PFSK-1 (cell line): ENCODE data around the gene HS3ST3B1.

Source experiments
- FOXP2 ChIP-seq: optimal IDR thresholded peaks from 2 replicates; pipeline ENCODE3; 2011; ENCODE audit warnings: borderline replicate concordance, control low read depth, inconsistent platforms; ENCODE audit not compliant: insufficient read depth; ENCODE audit errors: extremely low read length, extremely low read depth
- POLR2AphosphoS5 ChIP-seq: IDR thresholded peaks from 2 replicates; pipeline ENCODE4 v1.6.1; 2012; ENCODE audit warnings: low read depth, mild to moderate bottlenecking, control low read depth, low read length, moderate library complexity
- SIN3A ChIP-seq: IDR thresholded peaks from 2 replicates; pipeline ENCODE4 v1.6.1; 2012; ENCODE audit warnings: mild to moderate bottlenecking, low read length, moderate library complexity, borderline replicate concordance; ENCODE audit not compliant: insufficient read depth
- TAF1 ChIP-seq: IDR thresholded peaks from 2 replicates; pipeline ENCODE4 v1.6.1; 2012; ENCODE audit warnings: low read length, control low read depth, borderline replicate concordance; ENCODE audit not compliant: insufficient read depth
- TF ChIP-seq, protein P1 (sequence below), 2 experiments: IDR thresholded peaks; 2 replicates each; pipeline versions ENCODE4 v1.6.1 to v1.8.0; 2011 to 2012; ENCODE audit warnings: low read depth in 2 of 2, low read length in 2 of 2, control low read depth in 1 of 2, inconsistent platforms in 1 of 2, mild to moderate bottlenecking in 1 of 2, moderate library complexity in 1 of 2; ENCODE audit not compliant: insufficient read depth in 1 of 2

HS3ST3B1 gene

DNA sequence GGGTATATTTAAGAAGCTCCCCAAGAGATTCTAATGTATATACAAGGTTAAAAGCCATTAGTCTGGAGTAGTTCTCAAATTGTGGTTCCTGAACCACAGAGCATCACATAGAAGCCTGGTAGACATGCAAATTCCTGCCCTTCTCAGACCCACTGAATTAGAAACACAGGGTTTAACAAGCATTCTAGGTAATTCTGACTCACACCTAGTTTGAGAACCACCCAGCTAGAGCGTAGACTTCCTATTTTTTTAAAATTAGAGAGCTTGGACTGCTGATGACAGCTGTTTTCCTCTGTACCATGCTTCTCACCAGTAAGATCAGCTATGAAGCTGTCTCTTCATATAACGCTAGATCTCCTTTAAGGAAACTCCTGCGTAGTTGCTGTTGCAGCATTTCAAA lies 50.6 kb downstream of the HS3ST3B1 start:
- TF ChIP-seq POLR2AphosphoS5 = no peak
- no peak for TF ChIP-seq FOXP2

DNA sequence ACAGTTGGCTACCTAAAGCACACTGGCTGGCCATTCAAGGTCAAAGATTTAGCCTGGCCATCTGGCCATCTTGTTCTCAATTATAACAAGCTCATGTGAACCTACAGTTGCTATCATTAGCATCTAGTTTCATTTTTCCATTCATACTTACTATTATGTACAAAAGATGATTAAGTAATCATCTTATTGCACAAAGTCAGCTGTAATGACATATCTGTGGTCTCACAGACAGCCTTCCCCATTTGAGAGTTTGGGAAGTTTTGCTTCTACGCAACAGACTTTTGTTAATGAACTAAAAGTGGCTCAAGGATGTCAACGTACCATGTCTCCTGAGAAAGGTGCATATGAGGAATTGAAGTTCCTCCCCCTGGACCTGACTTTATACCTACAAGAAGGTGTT lies 51.3 kb downstream of the HS3ST3B1 start:
- TF ChIP-seq SIN3A (no peak), FOXP2 (no peak), POLR2AphosphoS5 (no peak)
- TF ChIP-seq, protein P1, sequence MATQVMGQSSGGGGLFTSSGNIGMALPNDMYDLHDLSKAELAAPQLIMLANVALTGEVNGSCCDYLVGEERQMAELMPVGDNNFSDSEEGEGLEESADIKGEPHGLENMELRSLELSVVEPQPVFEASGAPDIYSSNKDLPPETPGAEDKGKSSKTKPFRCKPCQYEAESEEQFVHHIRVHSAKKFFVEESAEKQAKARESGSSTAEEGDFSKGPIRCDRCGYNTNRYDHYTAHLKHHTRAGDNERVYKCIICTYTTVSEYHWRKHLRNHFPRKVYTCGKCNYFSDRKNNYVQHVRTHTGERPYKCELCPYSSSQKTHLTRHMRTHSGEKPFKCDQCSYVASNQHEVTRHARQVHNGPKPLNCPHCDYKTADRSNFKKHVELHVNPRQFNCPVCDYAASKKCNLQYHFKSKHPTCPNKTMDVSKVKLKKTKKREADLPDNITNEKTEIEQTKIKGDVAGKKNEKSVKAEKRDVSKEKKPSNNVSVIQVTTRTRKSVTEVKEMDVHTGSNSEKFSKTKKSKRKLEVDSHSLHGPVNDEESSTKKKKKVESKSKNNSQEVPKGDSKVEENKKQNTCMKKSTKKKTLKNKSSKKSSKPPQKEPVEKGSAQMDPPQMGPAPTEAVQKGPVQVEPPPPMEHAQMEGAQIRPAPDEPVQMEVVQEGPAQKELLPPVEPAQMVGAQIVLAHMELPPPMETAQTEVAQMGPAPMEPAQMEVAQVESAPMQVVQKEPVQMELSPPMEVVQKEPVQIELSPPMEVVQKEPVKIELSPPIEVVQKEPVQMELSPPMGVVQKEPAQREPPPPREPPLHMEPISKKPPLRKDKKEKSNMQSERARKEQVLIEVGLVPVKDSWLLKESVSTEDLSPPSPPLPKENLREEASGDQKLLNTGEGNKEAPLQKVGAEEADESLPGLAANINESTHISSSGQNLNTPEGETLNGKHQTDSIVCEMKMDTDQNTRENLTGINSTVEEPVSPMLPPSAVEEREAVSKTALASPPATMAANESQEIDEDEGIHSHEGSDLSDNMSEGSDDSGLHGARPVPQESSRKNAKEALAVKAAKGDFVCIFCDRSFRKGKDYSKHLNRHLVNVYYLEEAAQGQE (IDR thresholded peaks at IDR 0.05; ENCODE audit: insufficient read depth in 1 of 2, low read depth in 2 of 2, low read length in 2 of 2) = no peak

DNA sequence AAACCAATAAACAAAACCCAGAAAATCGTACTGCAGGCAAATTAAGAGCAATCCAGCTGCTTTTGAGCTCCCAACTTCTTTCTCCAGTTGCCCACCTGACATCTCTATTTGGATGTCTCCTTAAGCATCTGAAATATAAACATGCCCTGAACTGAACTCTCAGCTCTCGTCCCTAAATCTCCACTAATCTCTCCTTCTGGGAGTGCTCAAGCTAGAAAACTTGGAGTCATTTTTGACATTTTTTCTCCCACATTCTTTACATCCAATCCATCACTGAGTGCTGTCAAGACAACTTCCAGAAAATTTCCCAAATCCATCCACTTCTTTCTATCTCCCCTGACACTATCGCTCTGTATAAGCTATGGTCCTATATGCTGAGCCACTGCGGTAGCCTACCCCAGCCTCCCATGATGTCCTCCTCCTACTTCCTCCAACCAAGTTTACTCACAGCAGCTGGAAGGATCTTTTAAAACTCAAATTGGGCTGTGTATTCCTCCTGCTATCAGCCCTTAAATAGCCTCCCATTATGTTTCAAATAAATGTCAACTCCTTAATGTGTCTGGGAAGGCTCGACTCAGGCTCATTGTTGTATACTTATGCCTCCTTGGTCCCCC lies 53.1 kb downstream of the HS3ST3B1 start:
- TF ChIP-seq FOXP2 = no peak
- TF ChIP-seq SIN3A = no peak
- no peak for TF ChIP-seq TAF1
- TF ChIP-seq, protein P1 (IDR thresholded peaks at IDR 0.05; ENCODE audit: insufficient read depth in 1 of 2, low read depth in 2 of 2, low read length in 2 of 2) = no peak
- no peak for TF ChIP-seq POLR2AphosphoS5

DNA sequence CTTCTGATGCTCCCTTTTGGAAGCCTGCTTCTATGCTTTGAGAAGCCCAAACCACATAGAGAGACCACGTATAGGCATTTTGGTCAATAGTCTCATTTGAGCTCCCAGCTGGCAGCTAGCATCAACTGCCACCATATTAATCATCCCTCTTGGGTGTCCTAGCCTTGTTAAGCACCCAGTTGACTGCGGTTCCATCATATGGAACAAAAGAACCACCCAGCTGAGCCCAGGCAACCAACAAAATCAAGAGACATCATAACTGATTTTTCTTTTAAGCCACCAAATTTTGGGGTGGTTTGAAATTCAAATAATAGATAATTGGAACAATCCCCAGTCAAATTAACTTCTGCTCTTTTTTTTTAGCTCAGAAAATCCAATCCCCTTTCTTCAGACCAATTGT lies 53.9 kb downstream of the HS3ST3B1 start:
- TF ChIP-seq, protein P1 (IDR thresholded peaks at IDR 0.05; ENCODE audit: insufficient read depth in 1 of 2, low read depth in 2 of 2, low read length in 2 of 2) = no peak
- TF ChIP-seq SIN3A (no peak), POLR2AphosphoS5 (no peak), TAF1 (no peak), FOXP2 (no peak)

DNA sequence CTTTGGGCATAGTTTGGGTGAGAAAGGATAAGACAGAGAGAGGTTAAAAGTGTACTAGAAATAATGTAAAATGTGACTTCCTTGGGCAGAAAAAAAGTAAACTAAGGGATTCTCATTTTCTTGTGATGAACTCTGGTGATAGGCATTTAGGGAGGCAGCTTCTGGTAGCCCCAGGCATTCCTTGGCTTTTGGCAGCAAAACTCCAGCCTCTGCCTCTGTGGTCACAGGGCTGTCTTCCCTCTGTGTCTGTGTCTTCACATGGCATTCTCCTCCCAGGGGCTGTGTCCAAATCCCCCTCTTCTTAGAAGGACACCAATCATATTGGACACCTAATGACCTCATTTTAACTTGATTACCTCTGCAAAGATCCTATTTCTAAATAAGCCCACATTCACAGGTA lies 54.7 kb downstream of the HS3ST3B1 start:
- TF ChIP-seq, protein P1 (IDR thresholded peaks at IDR 0.05; ENCODE audit: insufficient read depth in 1 of 2, low read depth in 2 of 2, low read length in 2 of 2) = no peak
- TF ChIP-seq POLR2AphosphoS5 = no peak
- no peak for TF ChIP-seq FOXP2
- TF ChIP-seq SIN3A = no peak
- TF ChIP-seq TAF1 = no peak
